Umbilical cord (tissue), 2 donors: ENCODE results near the gene DNPEP. TPM values are rescaled to one million over a fixed set of nuclear protein-coding genes. Genes with fewer than 3 reads are reported as not detected.
A peak's percentile ranks its signal among the peaks of the same experiment; 100 is the strongest.

Source experiments
- DNase-seq: peaks from one replicate; pipeline ENCODE4 v3.0.0-alpha.2; 2015; ENCODE audit warnings: low spot score
- total RNA-seq: library from RNA; depleted of rRNA; stranded (reverse); fragments of >200 nt; gene quantifications from one replicate; pipeline ENCODE4 v1.2.3, GENCODE V29; 2014; ENCODE audit warnings: low replicate concordance; ENCODE audit not compliant: insufficient read depth

The DNPEP gene
- total RNA-seq = 26.0 TPM

DNA sequence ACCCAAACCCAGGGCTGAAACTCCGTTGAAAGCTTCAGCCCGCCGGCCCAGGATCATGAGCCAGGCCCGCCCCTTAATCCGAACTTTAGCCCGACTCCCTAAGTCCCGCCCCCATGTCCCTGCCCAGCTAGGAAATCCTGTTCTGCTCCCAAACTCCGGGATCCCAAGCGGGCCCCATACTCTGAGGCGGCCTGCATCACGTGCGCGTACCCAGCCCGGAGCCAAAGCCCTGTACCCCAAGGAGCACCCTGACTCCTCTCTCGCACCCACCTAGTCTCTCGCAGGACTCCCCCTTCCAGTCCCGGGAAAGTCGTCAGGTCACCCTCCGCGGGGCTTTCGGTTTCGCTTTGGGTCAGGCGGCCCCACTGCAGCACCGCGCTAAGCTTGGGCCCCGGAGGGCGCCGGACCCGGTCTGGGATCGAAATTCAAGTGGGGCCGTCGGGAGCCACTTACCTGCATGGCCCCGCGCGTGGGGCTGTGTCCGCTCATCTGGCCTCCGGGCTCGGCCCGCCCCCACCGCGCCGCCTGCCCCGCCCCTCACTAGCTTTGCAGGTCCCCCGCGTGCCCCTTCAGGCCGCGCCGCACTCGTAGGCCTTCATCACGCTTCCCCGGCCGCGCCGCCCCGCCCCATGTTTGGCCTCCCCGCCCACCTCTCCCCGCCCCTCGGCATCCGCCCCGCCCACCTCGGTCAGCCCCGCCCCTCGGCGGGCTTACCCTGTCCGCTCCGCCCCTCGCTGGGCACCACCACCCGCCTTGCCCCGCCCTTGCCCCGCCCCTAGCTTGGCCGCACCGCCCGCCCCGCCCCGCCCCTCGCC lies at the start of gene DNPEP:
Gene DNPEP (minus strand): TSS at position 607 of the 815 bp plus-strand sequence. CDS start 118 bp downstream, at position 489.
- DNase-seq = peak; percentile 90

DNA sequence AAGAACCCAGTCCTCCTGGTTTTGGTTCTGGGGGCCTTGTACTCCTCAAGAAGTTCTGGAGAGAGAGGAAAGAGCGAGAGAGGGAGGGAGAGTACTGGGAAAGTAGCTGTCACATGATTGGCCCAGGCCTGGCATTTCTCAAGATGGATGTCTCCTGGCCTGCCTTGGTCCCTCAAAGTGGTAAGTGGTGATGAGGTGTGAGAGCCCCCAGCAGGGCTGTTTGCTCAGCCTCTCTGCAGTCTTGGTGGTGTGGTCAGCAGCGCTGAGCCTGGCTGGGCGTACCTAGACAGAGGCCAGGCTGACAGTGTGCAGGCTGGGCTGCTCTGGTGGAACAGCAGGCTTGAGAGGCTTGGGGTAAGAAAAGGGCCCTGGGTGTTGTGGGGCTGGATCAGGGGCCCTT lies 49.4 kb upstream of the DNPEP start:
- no peak for DNase-seq

DNA sequence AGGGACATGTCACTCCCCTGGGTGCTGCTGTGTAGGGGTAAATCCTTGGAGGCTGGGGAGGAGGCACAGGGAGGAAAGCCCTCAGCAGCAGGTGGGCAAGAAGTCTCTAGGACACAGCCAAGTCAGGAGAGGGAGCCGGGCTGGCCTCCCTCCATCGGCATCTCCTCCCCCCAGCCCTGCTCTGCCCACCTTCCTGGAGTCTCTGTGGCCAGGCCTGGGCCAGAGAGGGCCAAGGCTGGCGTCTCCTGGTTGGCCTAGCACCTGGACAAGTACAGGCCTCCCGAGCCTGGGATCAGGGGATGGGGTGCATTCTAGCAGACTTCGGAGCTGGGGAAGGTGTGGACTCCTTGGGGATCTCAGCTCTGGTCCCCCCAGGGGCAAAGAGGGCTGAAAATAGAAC lies 48.8 kb upstream of the DNPEP start:
- no peak for DNase-seq

DNA sequence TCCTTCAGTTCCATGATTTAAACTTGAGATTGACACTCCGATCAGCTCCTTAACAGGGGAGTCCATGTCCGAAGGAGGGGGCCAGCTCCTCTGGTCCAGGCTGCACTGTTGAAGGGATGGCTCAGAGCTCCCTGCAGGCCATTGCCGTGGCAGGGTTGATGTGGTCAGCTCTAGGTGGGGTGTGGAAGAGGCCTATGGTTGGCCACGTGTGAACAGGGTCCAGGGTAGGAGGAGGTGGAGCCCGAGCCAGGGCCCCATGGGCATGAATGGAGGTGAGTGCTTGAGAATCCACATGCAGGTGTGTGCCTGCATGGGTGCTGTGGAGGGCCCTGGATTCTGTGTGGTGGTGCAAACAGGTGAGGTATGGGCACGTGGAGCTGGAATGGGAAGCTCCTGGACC lies 48.0 kb upstream of the DNPEP start:
- no peak for DNase-seq

DNA sequence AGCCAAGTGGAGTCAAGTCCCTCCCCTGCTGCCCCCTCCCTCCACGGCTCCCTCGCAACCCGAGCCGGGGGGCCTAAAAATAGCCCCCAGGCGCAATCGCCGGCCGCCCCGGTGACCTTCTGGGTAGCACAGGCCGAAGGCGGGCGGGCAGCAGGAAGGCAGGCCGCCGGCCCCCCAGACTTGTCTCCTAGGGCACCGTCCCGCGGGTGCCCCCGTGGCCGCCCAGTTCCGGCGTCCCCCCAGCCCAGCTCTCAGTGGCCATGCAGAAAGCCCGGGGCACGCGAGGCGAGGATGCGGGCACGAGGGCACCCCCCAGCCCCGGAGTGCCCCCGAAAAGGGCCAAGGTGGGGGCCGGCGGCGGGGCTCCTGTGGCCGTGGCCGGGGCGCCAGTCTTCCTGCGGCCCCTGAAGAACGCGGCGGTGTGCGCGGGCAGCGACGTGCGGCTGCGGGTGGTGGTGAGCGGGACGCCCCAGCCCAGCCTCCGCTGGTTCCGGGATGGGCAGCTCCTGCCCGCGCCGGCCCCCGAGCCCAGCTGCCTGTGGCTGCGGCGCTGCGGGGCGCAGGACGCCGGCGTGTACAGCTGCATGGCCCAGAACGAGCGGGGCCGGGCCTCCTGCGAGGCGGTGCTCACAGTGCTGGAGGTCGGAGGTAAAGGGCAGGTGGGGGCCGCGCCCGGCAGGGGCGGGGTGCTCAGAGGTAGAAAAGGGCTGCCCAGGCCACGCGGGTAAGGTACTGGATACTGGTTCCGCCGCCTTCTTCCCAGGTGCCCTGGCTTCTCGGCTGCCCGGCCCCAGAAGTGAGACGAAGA lies 47.2 kb upstream of the DNPEP start, which contains the start of gene SPEG:
Gene SPEG (plus strand): TSS at position 126 of the 808 bp plus-strand sequence. CDS start 135 bp downstream, at position 261.
- DNase-seq = no peak

DNA sequence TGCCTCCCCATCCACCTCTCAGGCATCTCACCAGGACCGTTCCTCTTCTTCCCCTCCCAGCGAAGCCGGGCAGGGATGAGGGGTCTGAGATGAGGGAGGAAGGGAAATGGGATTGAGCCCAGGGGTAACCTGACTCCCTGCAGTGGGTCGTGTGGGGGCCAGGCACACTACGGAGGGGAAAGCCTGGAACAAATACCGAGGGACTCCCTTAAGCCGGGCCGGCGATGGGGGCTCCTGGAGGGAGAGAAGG lies 46.7 kb upstream of the DNPEP start:
- DNase-seq = no peak

DNA sequence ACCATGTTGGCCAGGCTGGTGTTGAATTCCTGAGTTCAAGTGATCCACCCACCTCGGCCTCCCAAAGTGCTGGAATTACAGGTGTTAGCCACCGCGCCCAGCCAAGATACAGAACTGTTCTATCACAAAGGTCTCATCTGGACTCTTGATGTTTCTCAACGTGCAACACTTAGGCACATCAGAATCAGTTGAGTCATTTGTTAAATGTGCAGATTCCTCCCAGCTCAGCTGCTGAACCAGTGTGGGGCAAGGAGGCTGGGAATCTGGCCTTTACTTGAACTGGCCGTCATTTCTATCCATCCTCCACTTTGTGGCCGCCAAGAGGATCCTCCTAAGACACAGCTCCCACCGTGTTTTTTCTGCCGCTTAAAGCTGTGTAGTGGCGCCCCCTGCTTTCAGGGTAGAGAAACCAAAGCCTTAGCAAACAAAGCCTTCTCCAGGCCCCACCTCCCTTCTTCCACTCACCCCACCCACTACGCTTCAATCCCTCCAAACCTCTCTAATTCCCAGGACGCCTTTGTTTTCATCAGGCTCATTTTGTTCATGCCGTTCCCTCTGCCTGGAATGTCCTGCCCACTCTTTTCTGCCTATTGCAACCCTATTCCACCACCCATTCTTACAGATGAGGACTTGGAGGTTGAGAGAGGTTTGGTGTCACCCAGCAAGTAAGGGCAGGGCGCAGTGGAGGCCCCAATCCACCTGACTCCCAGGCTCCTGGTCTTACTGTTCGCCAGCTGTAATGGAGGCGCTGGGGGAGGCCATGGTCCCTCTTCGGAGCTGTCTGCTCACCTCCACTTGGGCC lies 46.2 kb upstream of the DNPEP start:
- DNase-seq = no peak

DNA sequence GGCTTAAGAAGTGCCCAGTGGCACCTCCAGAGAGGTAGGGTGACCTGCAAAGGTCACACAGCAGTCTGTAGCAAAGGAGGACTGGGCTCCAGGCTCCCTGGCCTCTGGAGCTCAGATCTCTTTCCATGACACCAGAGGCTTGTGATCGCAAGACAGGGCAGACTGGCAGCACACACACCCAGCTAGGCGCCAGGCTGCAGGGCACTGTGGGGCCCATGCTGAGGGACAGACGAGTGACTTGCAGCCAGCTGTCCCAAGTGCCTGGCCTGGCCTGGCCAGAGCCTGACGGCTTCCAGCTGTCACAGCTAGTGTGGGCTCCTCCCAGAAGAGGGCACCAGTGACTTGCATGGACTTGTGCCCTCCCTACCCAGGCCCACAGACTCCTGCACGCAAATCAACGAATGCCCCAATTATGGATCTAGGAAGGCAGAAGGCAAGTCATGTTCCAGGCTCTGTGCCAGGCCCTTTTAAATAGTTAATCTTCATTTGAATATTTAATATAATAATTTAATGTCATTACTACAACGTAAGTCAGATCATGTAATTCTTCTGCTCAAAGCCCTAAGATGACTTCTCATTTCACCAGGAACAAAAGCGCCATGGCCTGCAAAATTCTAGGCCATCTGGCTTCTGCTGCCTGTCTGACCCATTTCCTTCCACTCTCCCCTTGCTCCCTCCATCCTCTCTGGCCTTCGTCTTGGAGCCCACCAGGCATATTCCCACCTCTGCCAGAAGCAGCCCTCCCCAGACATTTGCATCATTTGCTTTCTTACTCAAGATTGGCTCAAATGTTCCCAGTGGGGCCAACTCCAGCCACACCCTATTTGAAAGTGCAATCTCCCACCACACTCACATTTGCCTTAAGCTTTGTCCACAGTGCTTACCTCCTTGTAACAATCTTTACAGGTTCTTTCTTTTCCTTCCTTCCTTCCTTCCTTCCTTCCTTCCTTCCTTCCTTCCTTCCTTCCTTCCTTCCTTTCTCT lies 43.2 kb upstream of the DNPEP start:
- DNase-seq = peak; percentile 67

DNA sequence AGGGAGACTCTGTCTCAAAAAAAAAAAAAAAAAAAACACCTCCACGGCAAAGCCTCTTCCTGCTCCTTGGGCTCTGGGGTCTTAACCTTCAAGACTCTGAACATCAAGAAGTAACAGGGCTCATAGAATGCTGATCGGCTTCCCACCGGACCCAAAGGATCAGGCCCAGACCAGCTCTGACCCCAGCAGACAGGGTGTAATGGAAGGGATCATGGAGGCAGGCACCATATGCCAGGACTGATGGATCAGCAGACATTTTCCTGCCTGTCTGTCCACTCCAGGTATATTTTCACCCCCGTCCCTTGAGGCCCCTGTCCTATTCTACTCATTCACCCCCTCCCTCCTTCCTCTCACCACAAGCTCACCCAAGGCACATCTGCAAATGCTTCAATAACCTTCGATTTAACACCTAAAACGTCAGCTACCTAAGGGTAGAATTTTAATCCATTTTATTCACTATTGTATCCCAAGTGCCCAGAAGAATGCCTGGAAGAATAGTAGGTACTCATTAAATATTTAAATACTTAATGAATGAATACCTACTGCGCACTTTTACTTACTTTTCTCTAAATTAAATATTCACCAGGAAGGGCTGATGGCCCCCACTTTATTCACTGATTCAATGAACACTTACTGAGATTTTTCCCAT lies 42.4 kb upstream of the DNPEP start:
- DNase-seq = no peak

DNA sequence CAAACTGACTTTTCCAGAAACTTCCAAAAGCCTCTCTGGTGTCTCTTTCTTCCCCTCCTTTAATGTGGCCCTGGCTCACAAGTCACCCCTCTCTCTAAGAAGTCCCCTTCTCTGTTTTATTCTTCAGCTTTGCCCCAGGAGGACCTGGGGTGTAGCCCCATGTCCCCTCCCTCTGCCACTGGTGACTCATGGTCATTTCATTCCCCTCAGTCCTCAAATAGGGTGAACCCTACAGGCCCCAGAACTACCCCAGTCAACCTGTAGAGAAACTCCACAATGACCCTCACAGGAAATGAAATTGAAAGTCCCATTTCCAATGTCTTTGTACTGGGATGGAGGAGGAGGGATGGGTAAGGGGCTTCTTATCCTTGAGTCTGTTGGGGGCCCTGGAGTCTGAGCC lies 40.8 kb upstream of the DNPEP start:
- DNase-seq = no peak

DNA sequence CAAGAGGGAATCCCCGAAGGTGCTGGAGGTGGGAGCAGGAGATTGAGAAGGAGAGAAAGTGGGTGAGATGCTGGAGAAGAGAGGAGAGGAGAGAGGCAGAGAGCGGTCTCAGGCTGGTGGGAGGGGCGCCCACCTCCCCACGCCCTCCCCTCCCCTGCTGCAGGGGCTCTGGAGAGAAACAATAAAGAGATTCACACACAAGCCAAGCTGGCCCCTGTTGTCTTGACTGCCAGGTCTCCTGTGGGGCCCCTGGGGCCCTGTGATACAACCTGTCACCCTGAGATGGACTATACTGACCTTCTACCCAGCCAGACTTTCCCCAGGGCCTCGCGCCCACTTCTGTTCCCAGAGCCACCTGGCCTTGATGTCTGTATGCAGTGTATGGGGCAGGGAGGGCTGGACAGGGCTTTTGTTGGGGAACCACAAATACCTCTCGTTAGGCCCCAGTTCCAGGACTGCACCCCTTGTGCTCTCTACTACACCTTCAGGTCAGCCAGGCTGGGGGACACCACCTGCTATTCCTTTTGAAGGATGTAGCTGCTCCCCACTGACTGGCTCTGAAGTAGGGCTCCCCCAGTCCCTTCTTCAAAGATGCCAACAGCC lies 38.9 kb upstream of the DNPEP start:
- DNase-seq = no peak

DNA sequence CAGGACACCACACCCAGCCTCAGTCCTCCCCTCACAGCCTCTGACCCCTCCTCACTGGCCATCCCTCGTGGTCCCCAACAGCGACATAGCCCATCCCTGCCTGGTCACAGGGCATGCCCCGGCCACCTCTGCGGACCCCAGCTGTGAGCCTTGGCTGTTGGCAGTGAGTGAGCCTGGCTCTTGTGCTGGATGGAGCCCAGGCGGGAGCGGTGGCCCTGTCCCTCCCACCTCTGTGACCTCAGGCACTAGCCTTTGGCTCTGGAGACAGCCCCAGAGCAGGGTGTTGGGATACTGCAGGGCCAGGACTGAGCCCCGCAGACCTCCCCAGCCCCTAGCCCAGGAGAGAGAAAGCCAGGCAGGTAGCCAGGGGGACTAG lies 38.3 kb upstream of the DNPEP start:
- no peak for DNase-seq

DNA sequence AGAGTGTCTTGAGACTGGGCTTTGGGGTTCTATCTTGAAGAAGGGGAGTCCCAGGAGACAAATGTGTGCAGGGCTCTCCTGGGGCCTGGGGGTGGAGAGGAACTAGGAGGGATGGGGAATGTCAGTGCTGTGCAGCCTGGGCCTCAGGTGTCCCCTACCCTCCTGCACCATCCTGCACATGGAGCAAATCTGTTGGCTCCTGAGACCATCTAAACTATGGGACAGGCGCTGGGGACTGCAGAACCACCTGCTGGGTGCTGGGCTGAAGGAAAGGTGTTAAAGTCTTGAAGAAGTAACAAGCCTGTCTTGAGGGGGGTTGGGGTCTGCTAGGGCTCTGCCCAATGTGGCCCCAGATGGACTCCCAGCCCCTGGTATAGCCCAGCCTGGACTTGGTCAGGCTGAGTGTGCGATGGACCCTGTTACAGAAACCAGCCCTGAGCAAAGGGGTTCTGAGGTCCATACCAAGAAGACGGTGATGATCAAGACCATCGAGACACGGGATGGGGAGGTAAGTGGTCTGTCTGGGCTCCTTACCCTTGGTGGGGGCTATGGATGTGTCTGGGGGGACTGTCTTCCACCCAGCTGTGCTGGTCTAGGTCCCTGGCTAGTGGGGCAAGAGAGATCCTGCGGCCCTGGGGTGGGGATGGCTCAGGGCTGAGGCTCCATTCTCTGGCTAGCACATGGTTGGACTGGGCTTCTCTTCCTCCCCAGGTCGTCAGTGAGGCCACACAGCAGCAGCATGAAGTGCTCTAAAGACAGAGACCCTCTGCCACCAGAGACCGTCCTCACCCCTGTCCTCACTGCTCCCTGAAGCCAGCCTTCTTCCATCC lies 37.7 kb upstream of the DNPEP start:
- DNase-seq = no peak

DNA sequence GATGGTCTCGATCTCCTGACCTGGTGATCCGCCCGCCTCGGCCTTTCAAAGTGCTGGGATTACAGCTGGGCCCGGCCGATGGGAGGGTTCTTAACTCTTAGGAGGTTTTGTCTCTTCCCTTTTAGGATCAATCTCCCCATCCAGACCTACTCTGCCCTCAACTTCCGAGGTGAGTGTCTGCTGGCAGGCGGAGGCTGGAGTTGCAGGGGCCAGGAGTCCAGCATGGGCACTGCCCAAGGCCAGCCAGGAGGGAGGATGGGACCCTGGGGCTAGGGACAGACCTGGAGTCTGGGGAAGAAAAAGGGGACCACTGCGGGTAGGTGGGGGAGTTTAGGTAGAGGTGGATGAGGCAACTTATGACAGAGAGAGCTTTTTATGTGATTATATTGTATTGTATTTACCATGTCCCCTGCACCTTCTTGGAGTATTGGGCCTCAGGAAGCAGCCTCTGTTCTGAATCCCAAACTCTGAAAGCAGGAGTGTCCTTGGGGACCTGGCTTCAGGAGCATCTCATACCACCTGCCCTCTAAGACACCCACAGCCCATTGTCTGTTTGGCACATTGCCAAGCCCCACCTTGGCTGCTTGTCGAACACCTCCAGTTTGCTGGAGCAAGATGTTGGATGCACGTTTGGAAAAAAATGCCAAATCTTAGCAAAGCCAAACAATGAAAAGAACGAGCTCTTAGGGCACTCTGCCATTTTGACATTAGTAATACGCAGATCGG lies 36.1 kb upstream of the DNPEP start:
- DNase-seq = no peak

DNA sequence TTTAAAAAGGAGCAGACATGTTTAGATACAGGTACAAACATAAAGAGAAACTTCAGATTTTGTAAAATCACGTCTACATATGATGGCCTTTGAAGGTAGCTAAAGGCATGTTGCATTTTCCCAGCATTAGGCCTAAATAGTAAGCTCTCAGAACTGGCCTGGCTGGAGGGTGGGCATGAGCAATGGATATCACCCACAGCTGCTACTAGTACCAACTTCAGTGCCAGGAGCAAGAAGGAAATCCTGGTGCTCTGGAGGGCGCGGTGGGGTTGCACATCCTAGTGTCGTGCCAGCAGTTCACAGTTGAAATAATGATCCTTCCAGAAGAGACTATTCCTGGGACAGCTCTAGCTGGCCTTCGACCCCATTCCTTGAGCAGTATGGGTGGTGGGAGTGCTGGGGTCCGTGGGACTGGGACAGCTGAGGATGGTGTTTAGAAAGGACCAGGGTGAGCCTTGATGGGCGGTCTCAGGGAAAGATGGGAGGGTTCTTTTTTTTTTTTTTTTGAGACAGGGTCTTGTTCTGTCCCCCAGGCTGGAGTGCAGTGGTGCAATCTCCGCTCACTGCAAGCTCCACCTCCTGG lies 35.3 kb upstream of the DNPEP start:
- no peak for DNase-seq

DNA sequence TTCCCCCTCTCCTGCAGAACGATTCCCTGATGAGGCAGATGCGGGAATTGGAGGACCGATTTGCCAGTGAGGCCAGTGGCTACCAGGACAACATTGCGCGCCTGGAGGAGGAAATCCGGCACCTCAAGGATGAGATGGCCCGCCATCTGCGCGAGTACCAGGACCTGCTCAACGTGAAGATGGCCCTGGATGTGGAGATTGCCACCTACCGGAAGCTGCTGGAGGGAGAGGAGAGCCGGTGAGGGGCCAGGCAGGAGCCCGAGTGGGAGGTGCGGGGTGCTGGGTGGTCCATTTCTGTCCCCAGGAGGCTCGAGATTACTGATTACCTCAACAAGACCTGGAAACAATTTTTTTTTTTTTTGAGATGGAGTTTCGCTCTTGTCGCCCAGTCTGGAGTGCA lies 33.6 kb upstream of the DNPEP start:
- DNase-seq = no peak

DNA sequence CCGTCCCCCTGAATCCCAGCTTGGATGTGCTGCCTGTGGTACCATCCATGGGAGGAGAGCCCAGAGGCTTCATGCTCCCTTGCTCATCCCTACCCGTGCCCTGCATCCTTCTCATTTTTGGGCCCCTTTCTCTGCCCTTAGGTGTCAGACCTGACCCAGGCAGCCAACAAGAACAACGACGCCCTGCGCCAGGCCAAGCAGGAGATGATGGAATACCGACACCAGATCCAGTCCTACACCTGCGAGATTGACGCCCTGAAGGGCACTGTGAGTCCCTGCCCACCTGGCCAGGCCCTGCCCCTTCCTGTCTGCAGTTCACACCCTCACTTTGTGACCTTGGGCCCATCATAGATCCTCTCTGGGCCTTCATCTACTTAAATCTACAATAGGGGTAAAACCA lies 33.0 kb upstream of the DNPEP start:
- no peak for DNase-seq
